Activated B cell treated with CpG ODN at 0.5 μM for 24 hours (primary cell): ENCODE data around the gene BCL7C. TPM values are rescaled to one million over a fixed set of nuclear protein-coding genes. Genes with fewer than 3 reads are reported as not detected.

Experiments used
- ATAC-seq: fragments of 200-7000 bp; cut with Tn5 transposase; one replicate; pipeline ENCODE4 v1.10.0; 2021; ENCODE audit warnings: low read depth, mild to moderate bottlenecking, moderate library complexity
- CTCF ChIA-PET: fragments of 350-600 bp; sonication (Branson Sonifier 250); formaldehyde crosslinking; loops from one replicate; lab custom pipeline; 2021; ENCODE audit warnings: antibody characterized with exemption; lab: Charles Lee
- POLR2A ChIA-PET: fragments of 350-600 bp; sonication (Branson Sonifier 250); formaldehyde crosslinking; loops from one replicate; lab custom pipeline; 2021; ENCODE audit warnings: antibody characterized with exemption; lab: Charles Lee
- DNase-seq: peaks from one replicate; pipeline ENCODE4 v3.0.0; 2022
- H3K27ac Mint-ChIP-seq: one replicate; pipeline ENCODE4 v1.8.0; 2020; ENCODE audit warnings: mixed read lengths
- H3K27me3 Mint-ChIP-seq: one replicate; pipeline ENCODE4 v1.8.0; 2021; ENCODE audit warnings: mixed read lengths
- H3K36me3 Mint-ChIP-seq: one replicate; pipeline ENCODE4 v1.8.0; 2021; ENCODE audit warnings: low read depth, mixed read lengths
- H3K4me1 Mint-ChIP-seq: one replicate; pipeline ENCODE4 v1.8.0; 2021; ENCODE audit warnings: mixed read lengths
- H3K4me3 Mint-ChIP-seq: one replicate; pipeline ENCODE4 v1.8.0; 2020; ENCODE audit warnings: mild to moderate bottlenecking, mixed read lengths
- H3K9me3 Mint-ChIP-seq: one replicate; pipeline ENCODE4 v1.8.0; 2020; ENCODE audit warnings: mixed read lengths
- intact Hi-C: fragments of 100-400 bp; cut with micrococcal nuclease; formaldehyde crosslinking; loops from one replicate; pipeline ENCODE4 v1.15.1; 2024
- total RNA-seq: library from RNA; stranded (reverse); gene quantifications from 2 replicates; pipeline ENCODE4 v1.2.3, GENCODE V29; 2022
- TF ChIP-seq, protein P1 (sequence below): fragments of 200-600 bp; IDR thresholded peaks from one replicate; pipeline ENCODE4 v1.8.0; 2022; ENCODE audit warnings: antibody characterized with exemption, mild to moderate bottlenecking

BCL7C gene
- total RNA-seq, 1 donor from 2014 or later = 32.2 TPM

DNA sequence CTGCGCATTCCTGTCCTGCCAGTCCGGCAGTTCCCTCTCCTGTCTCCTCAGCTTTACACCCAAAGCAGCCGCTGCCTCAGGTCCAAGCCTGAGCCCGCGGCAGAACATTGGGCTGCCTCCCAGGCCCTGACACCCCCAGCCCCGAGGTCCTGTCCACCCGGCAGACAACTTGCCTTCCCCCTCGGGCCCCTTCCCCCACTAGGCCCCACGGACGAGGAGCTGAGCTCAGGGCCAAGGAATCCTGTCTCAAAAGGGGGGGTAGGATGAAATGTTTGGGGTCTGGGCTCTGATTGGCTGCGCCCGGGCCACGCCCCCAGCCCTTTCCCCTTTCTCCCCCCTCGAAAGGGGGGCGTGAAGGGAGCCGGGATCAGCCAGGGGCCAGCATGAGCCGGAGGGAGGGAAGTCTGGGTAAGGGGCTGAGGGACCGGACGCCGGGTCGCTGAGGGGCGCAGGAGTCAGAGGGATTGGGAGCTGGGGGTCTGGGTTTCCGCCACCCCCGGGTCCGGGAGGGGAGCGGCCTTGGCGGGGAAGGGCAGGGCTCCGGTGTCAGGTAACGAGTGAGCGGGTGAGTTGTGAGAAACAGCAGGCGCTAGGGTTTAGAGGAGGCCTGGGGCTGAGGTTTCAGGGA is 2.5 kb upstream of the BCL7C start, which contains the start of gene CTF1:
TSS of gene CTF1 (plus strand) at position 354 of the 628 bp plus-strand sequence. CDS start at position 384, 30 bp downstream.
- ChIA-PET CTCF (interaction anchor here (2.2 kb wide), 1 partner anchor 52 kb away, joined by 11 read pairs; no protein-coding TSS in a partner anchor), POLR2A (interaction anchor here (0.6 to 4.5 kb wide), 8 partner anchors 12 to 1169 kb away, joined by 3 to 43 read pairs (median 4); partner anchors contain the start of gene VKORC1)
- peaks cover 50% of the 10 kb centered on the region for H3K4me1 Mint-ChIP-seq
- H3K36me3 Mint-ChIP-seq = peaks cover 3% of the 10 kb centered on the region
- no peak for ATAC-seq
- peak within 1 kb of the TSS; percentile 88 for H3K27ac Mint-ChIP-seq
- TF ChIP-seq, protein P1, sequence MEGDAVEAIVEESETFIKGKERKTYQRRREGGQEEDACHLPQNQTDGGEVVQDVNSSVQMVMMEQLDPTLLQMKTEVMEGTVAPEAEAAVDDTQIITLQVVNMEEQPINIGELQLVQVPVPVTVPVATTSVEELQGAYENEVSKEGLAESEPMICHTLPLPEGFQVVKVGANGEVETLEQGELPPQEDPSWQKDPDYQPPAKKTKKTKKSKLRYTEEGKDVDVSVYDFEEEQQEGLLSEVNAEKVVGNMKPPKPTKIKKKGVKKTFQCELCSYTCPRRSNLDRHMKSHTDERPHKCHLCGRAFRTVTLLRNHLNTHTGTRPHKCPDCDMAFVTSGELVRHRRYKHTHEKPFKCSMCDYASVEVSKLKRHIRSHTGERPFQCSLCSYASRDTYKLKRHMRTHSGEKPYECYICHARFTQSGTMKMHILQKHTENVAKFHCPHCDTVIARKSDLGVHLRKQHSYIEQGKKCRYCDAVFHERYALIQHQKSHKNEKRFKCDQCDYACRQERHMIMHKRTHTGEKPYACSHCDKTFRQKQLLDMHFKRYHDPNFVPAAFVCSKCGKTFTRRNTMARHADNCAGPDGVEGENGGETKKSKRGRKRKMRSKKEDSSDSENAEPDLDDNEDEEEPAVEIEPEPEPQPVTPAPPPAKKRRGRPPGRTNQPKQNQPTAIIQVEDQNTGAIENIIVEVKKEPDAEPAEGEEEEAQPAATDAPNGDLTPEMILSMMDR = no peak
- no peaks in the 10 kb centered on the region for H3K9me3 Mint-ChIP-seq
- peak within 1 kb of the TSS; percentile 84 for H3K4me3 Mint-ChIP-seq
- H3K27me3 Mint-ChIP-seq = no peaks in the 10 kb centered on the region
- intact Hi-C loops = loop anchor here (2.0 kb wide), 1 partner anchor 178 kb away; the partner anchor contains the start of genes ZNF646 and ZNF668
- DNase-seq = peak; percentile 38

DNA sequence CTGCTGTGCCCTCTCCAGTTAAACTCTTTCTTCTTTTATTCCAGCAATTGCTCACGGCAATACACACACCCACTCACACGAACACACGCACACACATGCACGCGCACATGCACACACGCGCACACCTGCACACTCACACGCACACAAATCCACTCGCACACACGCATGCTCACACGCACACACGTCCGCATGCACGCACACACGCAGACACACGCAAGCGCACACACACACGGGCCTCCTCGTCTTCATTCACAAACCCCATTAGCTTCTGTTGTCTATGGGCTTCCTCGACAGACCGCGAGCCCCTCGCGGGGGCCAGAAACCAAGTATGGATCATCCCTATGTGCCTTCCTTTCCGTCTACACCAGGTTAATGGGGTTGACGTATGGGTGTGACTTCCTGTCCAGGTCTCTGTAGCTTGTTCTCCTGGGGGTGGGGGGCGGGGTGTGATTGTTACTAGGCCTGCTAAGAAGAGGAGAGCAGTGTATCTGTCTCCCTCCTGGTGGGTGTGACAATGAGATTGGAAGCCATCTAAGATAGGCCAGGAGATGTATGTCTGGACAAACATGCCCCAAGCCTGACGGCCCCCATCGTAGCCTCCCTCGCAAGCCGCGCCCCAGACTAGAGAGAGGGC is 1.9 kb upstream of the BCL7C start:
- Mint-ChIP-seq H3K4me3 (peak overlapping the region; percentile 84), H3K27me3 (no peaks in the 10 kb centered on the region), H3K36me3 (peaks cover 6% of the 10 kb centered on the region), H3K27ac (peak overlapping the region; percentile 88), H3K4me1 (peaks cover 46% of the 10 kb centered on the region), H3K9me3 (no peaks in the 10 kb centered on the region)
- ChIA-PET POLR2A (interaction anchor here (0.7 to 4.5 kb wide), 6 partner anchors 11 to 1168 kb away, joined by 3 to 43 read pairs (median 4); no protein-coding TSS in a partner anchor), CTCF (interaction anchor here (0.6 to 1.1 kb wide), 2 partner anchors 51 to 81 kb away, joined by 3 read pairs; no protein-coding TSS in a partner anchor)
- DNase-seq = no peak
- ATAC-seq = no peak
- intact Hi-C loops = loop anchor here (2.0 kb wide), 2 partner anchors 179 to 1971 kb away; partner anchors contain the start of genes RABEP2, ZNF646 and ZNF668
- TF ChIP-seq, protein P1 = no peak

DNA sequence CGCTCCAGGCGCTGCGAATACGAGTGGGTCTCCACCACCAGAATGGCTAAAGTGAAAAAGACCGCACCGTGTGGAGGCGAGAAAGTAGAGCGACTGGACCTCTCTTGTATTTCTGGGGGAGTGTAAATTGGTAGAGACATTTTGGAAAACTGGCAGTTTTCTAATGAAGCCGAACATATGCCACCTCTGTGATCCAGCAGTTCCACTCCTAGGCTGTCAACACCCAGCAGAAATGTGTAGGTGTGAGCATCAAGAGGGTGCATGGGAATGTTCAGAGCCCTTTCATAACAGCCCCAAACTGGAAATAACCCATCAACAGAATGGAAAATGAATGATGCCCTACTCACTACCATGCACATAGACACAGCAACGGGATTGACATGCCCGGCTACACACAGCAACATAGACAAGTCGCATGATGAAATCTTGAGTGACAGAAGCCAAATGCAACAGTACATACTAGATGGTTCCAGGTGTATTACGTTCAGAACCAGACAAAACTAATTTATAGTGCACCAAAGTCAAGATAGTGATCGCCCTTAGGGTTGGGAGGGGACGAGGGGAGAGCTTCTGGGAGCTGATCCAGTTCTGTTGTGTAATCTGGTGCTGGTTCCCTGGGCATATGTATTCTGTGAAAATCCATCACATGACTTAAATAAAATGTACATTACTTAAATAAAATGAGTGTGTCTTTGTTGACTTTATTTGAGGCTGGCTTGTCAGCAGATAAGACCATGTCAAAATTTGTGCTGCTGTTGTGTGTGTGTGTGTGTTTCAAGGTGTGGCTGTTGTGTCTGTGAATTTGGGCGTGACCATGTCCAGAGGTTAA is 877 bp upstream of the BCL7C start:
- peaks cover 13% of the 10 kb centered on the region for H3K36me3 Mint-ChIP-seq
- TF ChIP-seq, protein P1 = no peak
- intact Hi-C loops = loop anchor here (1.0 to 5.0 kb wide), 5 partner anchors 8 to 1970 kb away; partner anchors contain the start of genes CFAP119, RABEP2 and RNF40
- POLR2A ChIA-PET = interaction anchor here (4.5 kb wide), 1 partner anchor 18 kb away, joined by 43 read pairs; no protein-coding TSS in a partner anchor
- no peaks in the 10 kb centered on the region for H3K9me3 Mint-ChIP-seq
- CTCF ChIA-PET = interaction anchor here (1.1 kb wide), 1 partner anchor 80 kb away, joined by 3 read pairs; no protein-coding TSS in a partner anchor
- no peak for ATAC-seq
- H3K4me1 Mint-ChIP-seq = peaks cover 46% of the 10 kb centered on the region
- no peak for DNase-seq
- peak overlapping the region; percentile 81 for H3K4me3 Mint-ChIP-seq
- H3K27me3 Mint-ChIP-seq = no peaks in the 10 kb centered on the region
- peak overlapping the region; percentile 88 for H3K27ac Mint-ChIP-seq

DNA sequence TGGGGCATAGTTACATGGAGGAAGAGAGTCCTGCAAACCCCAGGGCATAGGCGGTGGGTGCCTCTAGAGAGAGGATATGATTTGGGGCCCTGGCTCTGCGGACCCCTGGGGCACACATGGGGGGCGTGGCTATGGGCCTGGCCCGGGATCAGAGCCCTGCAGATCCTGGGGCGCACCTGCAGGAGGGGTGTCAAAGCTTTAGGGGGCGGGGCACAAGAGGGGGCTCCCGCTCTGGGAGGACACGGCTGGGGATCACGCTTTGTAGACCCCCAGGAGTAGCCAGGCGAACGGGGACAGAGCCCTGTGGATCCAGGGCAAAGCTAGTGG is 497 bp downstream of the BCL7C start:
- Mint-ChIP-seq H3K4me1 (peaks cover 50% of the 10 kb centered on the region), H3K4me3 (peak overlapping the region; percentile 84), H3K9me3 (no peaks in the 10 kb centered on the region), H3K27ac (peak overlapping the region; percentile 80), H3K36me3 (peaks cover 24% of the 10 kb centered on the region), H3K27me3 (no peaks in the 10 kb centered on the region)
- ATAC-seq = no peak
- intact Hi-C loops = loop anchor here (5.0 kb wide), 1 partner anchor 131 kb away; the partner anchor contains the start of genes CFAP119 and RNF40
- TF ChIP-seq, protein P1 = no peak
- ChIA-PET CTCF (interaction anchor here (1.0 to 1.9 kb wide), 2 partner anchors 9 to 49 kb away, joined by 4 to 11 read pairs; no protein-coding TSS in a partner anchor), POLR2A (interaction anchor here (0.6 to 2.8 kb wide), 6 partner anchors 8 to 243 kb away, joined by 3 to 27 read pairs (median 4); partner anchors contain the start of gene FBXL19)
- DNase-seq = no peak
